B cell (primary cell): ENCODE results near the gene TAF13. TPM values are rescaled to one million over a fixed set of nuclear protein-coding genes. Genes with fewer than 3 reads are reported as not detected.

ENCODE experiments used
- ATAC-seq: fragments of 200-7000 bp; cut with Tn5 transposase; one replicate; pipeline ENCODE4 v1.10.0; 2021; ENCODE audit warnings: low read depth, mild to moderate bottlenecking, moderate number of reproducible peaks, moderate library complexity
- CTCF ChIA-PET: fragments of 350-600 bp; sonication (Branson Sonifier 250); formaldehyde crosslinking; loops from one replicate; lab custom pipeline; 2021; ENCODE audit warnings: antibody characterized with exemption, inconsistent platforms; lab: Charles Lee
- POLR2A ChIA-PET: fragments of 350-600 bp; sonication (Branson Sonifier 250); formaldehyde crosslinking; loops from one replicate; lab custom pipeline; 2021; ENCODE audit warnings: antibody characterized with exemption; lab: Charles Lee
- DNase-seq: peaks from one replicate; pipeline ENCODE4 v3.0.0; 2013
- H2AFZ ChIP-seq: 2 replicates; pipeline ENCODE4 v1.6.1; 2012; ENCODE audit warnings: mild to moderate bottlenecking, low read depth, low read length; ENCODE audit not compliant: insufficient read depth, poor library complexity, severe bottlenecking
- H3K27ac ChIP-seq, 2 donors: 1 replicate in 1 of 2; 2 replicates in 1 of 2; pipeline ENCODE4 v1.5.1; 2012 to 2013; ENCODE audit warnings: low read length in 2 of 2, mild to moderate bottlenecking in 2 of 2, moderate library complexity in 1 of 2
- H3K27me3 ChIP-seq, 4 experiments: fragments of 200-600 bp in 1 of 4; sonication (generic) in 1 of 4; replicated peaks in 1 of 4; 1 replicate in 2 of 4; 2 replicates in 2 of 4; pipeline versions ENCODE4 v1.6.1 to v1.7.0; 2013 to 2016; ENCODE audit warnings: low read length in 3 of 4, mild to moderate bottlenecking in 2 of 4, mixed read lengths in 1 of 4, moderate library complexity in 1 of 4; ENCODE audit not compliant: insufficient read depth in 4 of 4, control insufficient read depth in 3 of 4; ENCODE audit errors: control extremely low read depth in 1 of 4
- H3K36me3 ChIP-seq, 2 experiments: replicated peaks in 1 of 2; 1 replicate in 1 of 2; 2 replicates in 1 of 2; pipeline versions ENCODE4 v1.6.1 to v1.7.1; 2013; ENCODE audit warnings: low read length in 1 of 2; ENCODE audit not compliant: insufficient read depth in 2 of 2, control insufficient read depth in 1 of 2; ENCODE audit errors: control extremely low read depth in 1 of 2, extremely low read depth in 1 of 2
- H3K4me1 ChIP-seq, 2 donors: fragments of 200-600 bp in 1 of 2; sonication (generic) in 1 of 2; 1 replicate in 1 of 2; 2 replicates in 1 of 2; pipeline versions ENCODE4 v1.5.1 to v1.6.1; 2013 to 2017; ENCODE audit warnings: low read length in 2 of 2; ENCODE audit not compliant: control insufficient read depth in 2 of 2, insufficient read depth in 2 of 2
- H3K4me2 ChIP-seq: replicated peaks from 2 replicates; pipeline ENCODE3; 2012; ENCODE audit warnings: mild to moderate bottlenecking, low read depth, low read length; ENCODE audit not compliant: poor library complexity, severe bottlenecking
- H3K4me3 ChIP-seq, 5 experiments: fragments of 200-600 bp in 1 of 5; sonication (generic) in 1 of 5; 1 replicate in 3 of 5; 2 replicates in 2 of 5; pipeline versions ENCODE4 v1.5.1 to v1.7.0; 2011 to 2016; ENCODE audit warnings: low read length in 4 of 5, mild to moderate bottlenecking in 4 of 5, low read depth in 2 of 5, control low read depth in 1 of 5, moderate library complexity in 1 of 5; ENCODE audit not compliant: insufficient read depth in 1 of 5; ENCODE audit errors: control extremely low read depth in 1 of 5, extremely low read depth in 1 of 5
- H3K79me2 ChIP-seq: fragments of 200-600 bp; sonication (generic); one replicate; pipeline ENCODE4 v1.6.0; 2016; ENCODE audit warnings: low read length; ENCODE audit not compliant: control insufficient read depth, insufficient read depth
- H3K9ac ChIP-seq: fragments of 200-600 bp; sonication (generic); 2 replicates; pipeline ENCODE4 v1.6.1; 2017; ENCODE audit warnings: mild to moderate bottlenecking, low read length, moderate library complexity
- H3K9me3 ChIP-seq, 3 donors: one replicate each; pipeline versions ENCODE4 v1.6.1 to v1.7.1; 2013; ENCODE audit warnings: low read length in 2 of 3; ENCODE audit not compliant: control insufficient read depth in 2 of 3, insufficient read depth in 1 of 3; ENCODE audit errors: control extremely low read depth in 1 of 3
- H4K20me1 ChIP-seq: 2 replicates; pipeline ENCODE4 v1.6.0; 2012; ENCODE audit warnings: mild to moderate bottlenecking, low read length; ENCODE audit not compliant: insufficient read depth, control insufficient read depth, poor library complexity, severe bottlenecking
- H3K27ac Mint-ChIP-seq: one replicate; pipeline ENCODE4 v1.8.0; 2021; ENCODE audit warnings: mixed read lengths
- H3K27me3 Mint-ChIP-seq: one replicate; pipeline ENCODE4 v1.8.0; 2021; ENCODE audit warnings: mixed read lengths
- H3K4me1 Mint-ChIP-seq: one replicate; pipeline ENCODE4 v1.8.0; 2021; ENCODE audit warnings: mixed read lengths
- H3K4me3 Mint-ChIP-seq: one replicate; pipeline ENCODE4 v1.8.0; 2021; ENCODE audit warnings: mixed read lengths
- H3K9me3 Mint-ChIP-seq: one replicate; pipeline ENCODE4 v1.8.0; 2022; ENCODE audit warnings: mixed read lengths; ENCODE audit not compliant: insufficient read depth
- CTCF ChIP-seq: fragments of 200-600 bp; IDR thresholded peaks from one replicate; pipeline ENCODE4 v1.8.0; 2022; ENCODE audit warnings: antibody characterized with exemption, mild to moderate bottlenecking
- EZH2 ChIP-seq: IDR thresholded peaks from 2 replicates; pipeline ENCODE4 v1.6.1; 2012; ENCODE audit warnings: borderline replicate concordance, low read depth, mild to moderate bottlenecking, moderate library complexity, low read length; ENCODE audit not compliant: insufficient read depth, poor library complexity, severe bottlenecking
- WGBS: methylation state at CpG from one replicate; pipeline ENCODE4 v1.1.5; 2013; ENCODE audit warnings: missing lambda C conversion rate; ENCODE audit not compliant: insufficient coverage; 5-methylcytosine and 5-hydroxymethylcytosine counted together
- intact Hi-C: fragments of 100-400 bp; cut with micrococcal nuclease; formaldehyde crosslinking; loops from one replicate; pipeline ENCODE4 v1.10.0; 2022
- polyA plus RNA-seq: library from polyadenylated mRNA; depleted of rRNA; stranded (reverse); fragments of >200 nt; gene quantifications from 2 replicates; pipeline ENCODE4 v1.2.3, GENCODE V29; 2012
- total RNA-seq, 2 donors: library from RNA; stranded (reverse); fragments of 120-200 nt in 1 of 2; gene quantifications; 1 replicate in 1 of 2; 2 replicates in 1 of 2; pipeline versions ENCODE4 v1.2.3 to v1.2.4, GENCODE V29; 2013 to 2022

The TAF13 gene
- total and polyA plus RNA-seq, 2 donors (not counting 1 experiment from before 2014, with no cell fraction given) = 6.6 to 14.3 TPM

GRCh38 chr1:109045595-109045994 lies 30.2 kb downstream of the TAF13 start:
- DNase-seq = no peak
- CTCF ChIA-PET = no interaction called here

More at GRCh38 chr1:109045595-109045994, 30.2 kb downstream of the TAF13 start:
- H4K20me1 ChIP-seq = no peaks in the 10 kb centered on the region
- H3K4me1 ChIP-seq = peaks cover 2 to 3% of the 10 kb centered on the region in 2 donors
- no CpG with 5 or more reads among the region's 1 CpG for WGBS
- intact Hi-C loops = loop anchor here (10.0 kb wide), 2 partner anchors 481 to 969 kb away; partner anchors contain the start of gene EEIG2
- no peak overlapping the region for H3K27ac Mint-ChIP-seq
- H3K36me3 ChIP-seq = no peaks in the 10 kb centered on the region
- H3K4me3 ChIP-seq = no peak overlapping the region
- H3K9me3 ChIP-seq = peaks cover 0 to 3% (median 0%) of the 10 kb centered on the region in 3 donors
- H3K4me1 Mint-ChIP-seq = peaks cover 10% of the 10 kb centered on the region
- H3K27me3 ChIP-seq = no peaks in the 10 kb centered on the region
- no peak for ATAC-seq
- H3K27me3 Mint-ChIP-seq = peaks cover 15% of the 10 kb centered on the region
- H3K79me2 ChIP-seq = peaks cover 5% of the 10 kb centered on the region
- H3K9me3 Mint-ChIP-seq = no peaks in the 10 kb centered on the region
- TF ChIP-seq CTCF = no peak
- no peak for TF ChIP-seq EZH2
- H3K4me3 Mint-ChIP-seq = no peak overlapping the region
- H3K9ac ChIP-seq = no peak overlapping the region
- H3K27ac ChIP-seq = no peak overlapping the region
- POLR2A ChIA-PET = no interaction called here
- no peak overlapping the region for H3K4me2 ChIP-seq
- no peak overlapping the region for H2AFZ ChIP-seq
